Left lobe of liver (tissue), 2 donors: ENCODE measurements around the gene TXNRD2. TPM values are rescaled to one million over a fixed set of nuclear protein-coding genes. Genes with fewer than 3 reads are reported as not detected.
"Not testable (repeated sequence)": the region's sequence is repeated elsewhere in the genome, so short reads cannot be mapped to it uniquely, and the experiment has no call there.

Experiments used
- ATAC-seq: fragments of 200-7000 bp; cut with Tn5 transposase; one replicate; pipeline ENCODE4 v1.9.1; 2020; ENCODE audit warnings: mild to moderate bottlenecking, moderate library complexity
- DNase-seq: peaks from one replicate; pipeline ENCODE4 v3.0.0-alpha.2; 2020; ENCODE audit warnings: low spot score
- total RNA-seq: library from RNA; stranded (reverse); gene quantifications from one replicate; pipeline ENCODE4 v1.2.1, GENCODE V29; 2021
- donor health status: DM: no; HTN: no; CAD: no; lungs with moderate emphysema.
- donor health status: DM: no; HTN: yes; CAD: no.

Gene TXNRD2
- total RNA-seq, 1 donor from 2014 or later = 44.6 TPM

DNA sequence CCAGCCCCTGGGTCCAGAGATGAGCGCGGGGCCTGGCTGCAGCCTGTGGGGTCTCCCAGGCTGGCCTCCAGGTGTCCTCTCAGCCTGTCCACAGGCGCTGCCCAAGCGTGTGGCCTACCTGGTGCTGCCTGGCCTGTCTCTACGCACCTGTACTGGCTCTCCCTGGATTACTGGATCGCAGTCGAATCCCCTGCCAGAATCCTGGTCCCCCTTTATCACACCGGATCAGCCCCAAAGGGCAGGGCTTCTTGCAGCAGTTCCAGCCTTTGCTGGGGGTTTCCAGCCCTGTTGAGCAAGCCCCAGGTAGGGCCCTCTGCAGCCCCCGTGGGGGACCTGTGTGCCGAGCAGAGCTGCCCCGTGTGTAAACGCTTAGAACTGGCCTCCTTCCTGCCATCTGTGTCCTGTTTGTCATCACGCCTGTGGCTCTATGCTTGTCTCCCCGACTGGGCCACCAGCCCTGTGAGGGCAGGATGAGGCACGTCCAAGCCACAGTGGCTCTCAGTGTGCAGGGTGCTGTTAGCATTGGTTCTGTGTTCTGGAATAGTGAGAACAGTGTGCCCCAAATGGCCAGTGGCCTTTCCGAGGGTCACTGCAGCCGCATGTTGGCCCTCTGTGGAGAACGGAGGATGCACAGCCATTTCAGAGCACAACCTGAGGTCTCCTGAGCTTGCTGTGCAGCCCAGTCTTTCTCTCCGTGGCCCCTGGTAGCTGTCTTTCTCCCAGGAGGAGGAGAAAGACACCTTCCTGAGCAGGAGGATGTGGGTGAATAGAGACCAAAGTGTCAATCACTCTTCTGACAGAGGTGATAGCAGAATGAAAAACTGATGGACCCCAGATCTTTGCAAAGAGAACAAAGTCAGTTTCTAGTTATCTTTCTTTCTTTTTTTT lies 13.9 kb upstream of the TXNRD2 start:
- DNase-seq (no peak), ATAC-seq (no peak)

DNA sequence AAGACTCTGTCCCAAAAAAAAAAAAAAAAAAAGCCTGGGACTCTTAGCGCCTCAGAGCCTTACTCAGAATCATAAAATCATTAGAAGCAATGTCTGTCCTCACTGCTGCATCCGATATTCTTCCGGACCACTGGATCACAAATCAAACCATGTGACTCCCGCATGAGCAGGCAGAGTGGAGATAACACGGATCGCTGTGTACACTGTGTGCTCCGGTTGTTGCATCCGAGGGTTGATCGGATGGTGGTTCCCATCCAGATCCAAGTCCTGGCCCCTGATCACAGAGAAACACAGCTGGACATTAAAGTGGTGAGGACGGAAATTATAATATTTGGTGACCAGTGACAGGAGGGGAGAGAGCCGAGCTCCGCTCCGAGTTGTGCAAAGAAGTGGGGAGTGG lies 9.7 kb upstream of the TXNRD2 start:
- ATAC-seq = peak; percentile 27
- no peak for DNase-seq

- ATAC-seq (no peak), DNase-seq (no peak)
These were observed 6.6 kb upstream of the TXNRD2 start for GRCh38 chr22:19948057-19948760.

DNA sequence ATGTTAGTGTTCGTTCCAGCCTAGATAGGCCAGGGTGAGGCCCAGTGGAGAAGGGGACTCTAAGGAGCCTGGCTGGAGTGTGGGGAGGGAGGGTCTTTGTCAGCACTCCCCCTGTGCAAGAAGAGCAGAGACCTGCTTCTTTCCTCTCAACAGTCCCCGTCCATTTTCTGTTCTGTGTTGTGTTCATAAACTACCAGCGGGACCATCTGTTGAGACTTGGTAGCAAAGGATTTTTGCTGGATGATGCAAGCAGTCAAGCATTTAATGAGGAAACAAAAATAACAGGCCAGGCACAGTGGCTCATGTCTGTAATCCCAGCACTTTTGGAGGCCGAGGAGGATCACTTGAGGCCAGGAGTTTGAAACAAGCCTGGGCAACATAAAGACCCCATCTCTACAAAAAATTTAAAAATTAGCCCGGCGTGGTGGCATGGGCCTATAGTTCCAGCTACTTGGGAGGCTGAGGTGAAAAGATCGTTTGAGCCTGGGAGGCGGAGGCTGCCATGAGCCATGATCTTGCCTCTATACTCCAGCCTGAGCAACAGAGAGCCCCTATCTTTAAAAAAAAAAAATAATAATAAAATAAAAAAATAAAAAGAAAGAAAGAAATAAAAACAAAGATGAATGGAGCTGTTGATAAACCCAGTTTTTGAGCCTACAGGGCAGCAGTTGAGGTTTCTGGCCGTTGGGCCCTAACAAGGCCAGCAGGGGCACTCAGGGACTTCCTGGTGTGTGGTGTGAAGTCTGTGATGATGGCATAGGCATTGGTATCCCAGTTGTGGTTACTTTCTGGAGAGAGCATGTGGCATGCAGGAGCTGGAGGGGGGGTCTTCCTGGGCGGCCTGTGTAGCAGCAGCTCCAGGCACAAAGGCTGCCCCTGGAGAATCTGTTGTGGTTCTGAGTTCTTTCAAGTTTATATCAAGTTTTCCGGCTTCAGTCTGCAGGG lies 1.7 kb upstream of the TXNRD2 start:
- ATAC-seq = no peak

DNA sequence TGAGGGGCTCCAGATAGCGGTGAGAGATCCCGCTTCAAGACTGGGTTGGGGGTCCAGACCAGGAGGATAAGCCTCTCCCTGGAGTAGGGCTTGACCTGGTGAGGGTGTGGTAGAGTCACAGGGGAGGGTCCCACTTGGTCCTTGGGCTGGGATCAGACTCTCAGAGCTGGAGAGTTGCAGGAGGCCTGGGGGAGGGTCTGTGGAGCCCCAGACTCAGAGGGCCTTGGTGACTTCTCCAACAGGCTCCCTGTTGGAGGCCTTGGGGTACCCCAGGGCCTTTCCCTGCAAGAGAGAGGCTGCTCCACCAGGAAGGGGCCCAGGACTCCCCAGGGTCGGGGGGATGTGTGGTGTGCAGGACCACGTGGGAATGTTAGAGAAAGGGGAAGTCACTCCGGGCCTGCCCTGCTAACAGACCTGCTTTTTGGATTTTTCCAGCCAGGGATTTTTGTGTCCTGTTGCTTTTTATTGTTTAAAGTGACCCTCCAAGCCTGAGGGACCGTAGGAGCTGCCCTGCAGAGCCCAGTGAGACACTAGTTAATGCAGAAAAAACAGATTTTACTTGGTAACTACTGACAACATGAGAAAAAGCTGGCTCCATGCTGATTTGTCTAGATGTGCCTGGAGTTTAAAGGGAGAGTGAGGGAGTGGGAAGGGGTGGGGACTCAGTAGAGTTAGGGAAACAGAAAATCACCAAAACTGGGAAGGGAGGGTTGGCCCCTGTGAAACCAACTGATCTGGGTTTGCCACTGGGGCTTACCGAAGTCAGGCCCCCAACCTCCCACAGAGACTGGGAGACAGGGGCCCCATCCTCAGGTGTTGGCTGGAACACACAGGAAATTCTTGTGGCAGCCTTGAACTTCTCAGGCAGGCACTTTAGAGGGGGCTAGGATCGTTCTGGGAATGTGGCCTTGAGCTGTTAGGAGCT lies 801 bp upstream of the TXNRD2 start:
- ATAC-seq (peak; percentile 22), DNase-seq (no peak)

More for the DNA sequence above, 1.7 kb upstream of the TXNRD2 start:
- no peak for DNase-seq

DNA sequence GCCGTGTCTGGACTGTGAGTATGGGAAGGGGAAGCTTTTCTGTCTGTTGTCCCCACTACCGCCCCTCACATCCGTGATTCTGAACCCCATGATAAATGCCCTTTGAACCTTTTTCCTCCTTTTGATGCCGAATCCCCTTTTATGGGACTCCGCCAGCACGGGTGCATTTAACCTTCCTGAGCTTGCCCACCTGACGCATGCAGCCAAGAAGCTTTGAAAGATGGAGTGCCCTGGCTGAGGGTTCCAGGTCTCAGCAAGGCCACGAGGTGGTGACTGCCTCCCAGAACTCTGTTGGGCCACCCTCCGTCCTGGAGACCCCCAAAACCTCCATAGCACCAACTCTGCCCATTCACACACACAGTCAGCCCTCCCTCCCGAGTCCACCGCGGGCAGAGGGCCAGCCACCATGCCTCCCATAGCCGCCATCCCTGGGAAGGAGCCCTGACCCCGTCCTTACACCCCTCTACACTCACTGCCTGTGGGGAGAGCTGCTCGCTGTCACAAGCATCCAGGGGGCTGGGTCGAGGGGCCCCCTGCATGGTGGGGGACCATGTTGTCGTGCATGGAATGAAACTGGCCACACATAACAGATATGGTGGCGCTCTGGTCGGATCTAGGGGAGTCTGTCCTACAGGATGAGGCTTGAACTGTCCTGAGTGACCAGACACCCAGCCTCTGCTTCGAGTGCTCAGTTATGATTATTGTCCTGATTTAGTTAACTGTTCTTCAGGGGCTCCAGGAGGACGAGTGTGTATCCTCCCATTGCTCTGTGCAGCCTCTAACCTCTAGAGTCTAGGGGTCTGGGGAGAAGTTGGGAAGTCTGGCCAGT lies 868 bp downstream of the TXNRD2 start:
- no peak for DNase-seq

DNA sequence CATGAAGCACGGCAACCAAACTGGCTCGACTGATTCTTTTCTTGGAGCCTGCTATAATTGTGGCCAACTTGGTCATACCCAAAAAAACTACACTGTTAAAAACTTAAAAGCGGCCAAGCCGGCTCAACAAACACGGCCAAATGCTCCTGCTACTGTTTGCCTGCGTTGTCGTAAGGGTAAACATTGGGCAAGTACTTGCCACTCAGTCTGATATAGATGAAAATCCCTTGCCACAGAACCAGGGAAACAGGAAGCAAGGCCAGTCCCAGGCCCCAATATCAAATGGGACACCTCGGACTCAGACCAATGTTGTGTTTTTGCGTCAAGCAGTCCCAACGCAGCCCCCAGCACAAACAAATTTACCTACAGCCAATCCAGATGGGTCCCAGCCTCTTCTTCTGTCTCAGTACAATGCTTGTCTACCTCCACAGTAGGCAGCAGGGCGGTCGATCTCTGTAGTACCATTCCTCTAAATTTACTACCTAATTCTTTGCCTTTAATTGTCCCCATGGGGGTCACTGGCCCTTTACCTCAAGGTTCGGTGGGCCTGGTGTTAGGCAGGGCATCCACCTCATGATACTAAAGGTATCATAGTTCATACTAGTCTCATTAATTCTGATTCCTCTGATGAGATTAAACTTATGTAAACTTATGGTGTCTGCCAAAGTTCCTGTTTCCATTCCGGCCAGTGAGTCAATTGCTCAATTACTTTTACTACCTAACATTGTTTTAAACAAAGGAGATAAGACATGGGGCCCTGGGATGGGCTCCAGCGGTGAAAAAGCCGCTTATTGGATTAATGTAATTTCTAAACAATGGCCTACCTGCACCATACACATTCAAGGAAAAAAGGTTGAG lies 3.8 kb downstream of the TXNRD2 start:
- peak; percentile 80 for DNase-seq
- ATAC-seq = peak; percentile 57

More for the DNA sequence above, 868 bp downstream of the TXNRD2 start:
- no peak for ATAC-seq

DNA sequence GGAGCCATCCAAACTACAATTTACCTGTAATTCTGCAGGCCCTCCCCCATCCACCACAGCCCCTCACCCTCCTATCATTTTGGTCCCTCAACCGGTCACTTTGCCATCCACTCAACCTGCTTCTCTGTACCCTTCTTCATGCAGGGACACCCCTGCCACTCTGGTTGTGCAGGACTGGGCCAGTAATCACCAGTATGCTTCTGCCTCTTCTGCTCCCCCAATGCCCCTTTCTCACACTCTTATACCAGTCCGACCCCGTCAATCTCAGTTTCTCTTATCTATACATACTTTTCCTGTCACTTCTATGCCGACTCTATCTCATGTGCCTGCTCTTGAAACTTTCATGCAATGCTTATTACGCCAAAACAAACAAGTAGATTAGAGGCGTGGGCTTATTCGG lies 5.1 kb downstream of the TXNRD2 start:
- DNase-seq (no peak), ATAC-seq (no peak)

DNA sequence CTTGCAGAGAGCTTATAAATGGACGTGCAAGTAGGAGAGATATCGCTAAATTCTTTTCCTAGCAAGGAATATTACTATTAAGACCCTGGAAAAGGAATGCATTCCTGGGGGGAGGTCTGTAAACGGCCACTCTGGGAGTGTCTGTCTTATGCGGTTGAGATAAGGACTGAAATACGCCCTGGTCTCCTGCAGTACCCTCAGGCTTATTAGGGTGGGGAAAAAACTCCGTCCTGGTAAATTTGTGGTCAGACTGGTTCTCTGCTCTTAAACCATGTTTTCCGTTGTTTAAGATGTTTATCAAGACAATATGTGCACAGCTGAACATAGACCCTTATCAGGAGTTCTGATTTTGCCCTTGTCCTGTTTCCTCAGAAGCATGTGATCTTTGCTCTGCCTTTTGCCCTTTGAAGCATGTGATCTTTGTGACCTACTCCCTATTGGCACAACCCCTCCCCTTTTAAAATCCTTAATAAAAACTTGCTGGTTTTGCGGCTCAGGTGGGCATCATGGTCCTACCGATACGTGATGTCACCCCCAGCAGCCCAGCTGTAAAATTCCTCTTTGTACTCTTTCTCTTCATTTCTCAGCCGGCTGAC lies 6.4 kb downstream of the TXNRD2 start:
- not testable (repeated sequence) for DNase-seq

GRCh38 chr22:19933341-19934241 lies 8.0 kb downstream of the TXNRD2 start:
- no peak for DNase-seq
- ATAC-seq = no peak

More for the DNA sequence above, 6.4 kb downstream of the TXNRD2 start:
- not testable (repeated sequence) for ATAC-seq

DNA sequence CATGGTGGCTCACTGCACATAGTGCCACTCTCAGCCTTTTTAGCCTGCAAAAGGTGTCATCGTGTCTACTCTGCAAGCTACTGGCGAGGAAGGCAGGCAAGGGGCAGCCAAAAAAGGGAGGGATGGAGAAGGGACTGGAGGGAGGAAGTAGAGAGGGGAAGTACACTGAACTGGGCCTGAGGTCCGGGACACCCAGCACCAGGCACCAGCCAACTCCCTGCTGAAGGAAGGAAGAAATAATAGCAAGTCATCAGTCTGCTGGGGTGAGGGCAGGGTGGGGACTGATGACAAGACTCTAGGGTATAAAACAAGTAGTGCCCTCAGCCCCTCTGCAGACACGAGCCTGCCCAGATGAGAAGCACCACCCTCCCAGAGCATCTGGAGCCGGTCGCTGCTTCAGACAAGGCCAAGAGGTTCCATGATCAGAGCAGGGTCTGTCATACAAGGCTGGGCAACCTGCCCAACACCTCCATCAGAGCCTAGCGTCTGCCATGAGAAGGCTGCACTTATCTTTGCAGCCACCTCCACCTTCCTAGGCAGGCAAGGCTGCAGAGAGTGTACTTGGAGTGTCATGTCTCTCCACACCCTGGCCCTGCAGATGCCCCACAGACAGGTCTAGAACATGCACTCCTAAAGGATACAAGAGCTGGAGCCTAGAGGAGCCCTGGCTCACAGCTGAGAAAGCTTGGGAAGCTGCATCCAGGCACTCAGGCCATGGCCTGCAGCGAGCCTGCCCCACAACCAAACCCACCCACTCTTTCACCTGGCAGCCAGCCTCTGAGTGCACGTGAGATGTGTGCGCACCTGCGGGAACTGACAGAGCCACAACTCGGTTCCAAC lies 9.0 kb downstream of the TXNRD2 start:
- DNase-seq = no peak
- peak; percentile 53 for ATAC-seq

- DNase-seq = no peak
- no peak for ATAC-seq
These were observed 10.1 kb downstream of the TXNRD2 start for GRCh38 chr22:19931514-19931913.

DNA sequence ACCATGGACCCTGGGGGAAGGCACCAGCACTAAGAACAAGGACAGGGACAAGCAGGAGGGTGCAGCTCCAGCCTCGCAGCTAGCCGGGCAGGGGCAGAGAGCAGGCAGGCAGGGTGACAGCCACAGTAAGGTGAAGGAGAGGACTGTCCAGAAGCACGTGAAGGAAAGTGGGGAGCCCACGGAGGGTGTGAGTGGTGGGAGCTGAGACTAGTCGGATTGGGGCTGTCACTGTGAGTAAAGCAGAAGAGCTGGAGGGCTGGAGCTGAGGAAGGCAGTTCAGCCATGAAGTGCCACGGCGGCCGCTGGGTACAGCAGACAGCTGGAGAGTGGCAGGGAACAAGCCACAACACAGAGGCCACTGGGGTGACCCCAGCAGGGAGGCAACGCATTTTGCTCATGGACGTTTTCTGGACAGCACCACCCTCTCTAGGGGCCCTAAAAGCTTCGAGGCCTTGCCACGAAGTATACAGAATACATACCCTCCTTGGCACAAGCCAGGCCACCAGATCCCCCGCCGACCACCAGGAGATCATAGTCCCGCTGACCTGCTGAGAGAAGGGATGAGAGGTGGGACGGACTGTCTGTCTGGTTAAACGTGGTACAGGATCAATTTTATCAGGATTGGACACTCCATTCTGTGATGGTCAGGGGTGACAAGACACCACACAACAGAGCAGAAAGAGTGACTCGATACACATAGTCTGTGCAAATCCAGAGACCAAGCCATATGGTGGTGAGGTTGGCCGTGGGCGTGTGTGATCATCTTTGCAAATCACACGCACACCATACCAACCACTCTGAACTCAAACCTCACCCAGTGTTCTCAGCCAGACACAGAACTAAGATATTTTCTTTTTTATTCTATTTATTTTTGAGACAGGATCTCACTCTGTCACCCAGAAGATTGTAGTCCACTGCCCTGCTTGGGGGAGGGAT lies 10.8 kb downstream of the TXNRD2 start:
- ATAC-seq (no peak), DNase-seq (no peak)
